Bone marrow (tissue), 2 donors: Measurements from ENCODE around the gene MAP3K5.
"Not testable (repeated sequence)": the region's sequence is repeated elsewhere in the genome, so short reads cannot be mapped to it uniquely, and the experiment has no call there.

Experiments
- DNase-seq, 2 donors: peaks; one replicate each; lab custom pipeline; 2025; lab: John Stamatoyannopoulos, UW

Gene MAP3K5

GRCh38 chr6:136609873-136610706, 182.2 kb downstream of the MAP3K5 start:
- peak; percentile 20 to 81 for DNase-seq

GRCh38 chr6:136608991-136609390, 183.3 kb downstream of the MAP3K5 start:
- no peak for DNase-seq

- DNase-seq, result peak; percentile 16 to 30
These were observed 184.1 kb downstream of the MAP3K5 start for GRCh38 chr6:136607932-136608772.

- DNase-seq, result no peak
These were observed 184.9 kb downstream of the MAP3K5 start for GRCh38 chr6:136607204-136607931.

GRCh38 chr6:136604928-136605510, 187.3 kb downstream of the MAP3K5 start:
- DNase-seq, result no peak

GRCh38 chr6:136604328-136604825, 187.9 kb downstream of the MAP3K5 start:
- no peak for DNase-seq

- no peak for DNase-seq
These were observed 191.5 kb downstream of the MAP3K5 start for GRCh38 chr6:136600818-136601217.

- DNase-seq, result no peak
These were observed 192.8 kb downstream of the MAP3K5 start for GRCh38 chr6:136599329-136600011.

GRCh38 chr6:136598048-136598447, 194.2 kb downstream of the MAP3K5 start:
- no peak for DNase-seq

GRCh38 chr6:136594671-136595070, 197.6 kb downstream of the MAP3K5 start:
- no peak for DNase-seq

GRCh38 chr6:136593748-136594490, 198.4 kb downstream of the MAP3K5 start:
- DNase-seq, result peak; percentile 18 to 93

GRCh38 chr6:136592930-136593673, 199.2 kb downstream of the MAP3K5 start:
- peak in 1 of 2 donors; percentile 23 for DNase-seq

GRCh38 chr6:136591617-136592016, 200.7 kb downstream of the MAP3K5 start:
- no peak for DNase-seq

GRCh38 chr6:136590846-136591245, 201.4 kb downstream of the MAP3K5 start:
- DNase-seq, result not testable (repeated sequence)

GRCh38 chr6:136587527-136587926, 204.8 kb downstream of the MAP3K5 start:
- no peak for DNase-seq

- no peak for DNase-seq
These were observed 206.0 kb downstream of the MAP3K5 start for GRCh38 chr6:136586295-136586694.

- DNase-seq, result not testable (repeated sequence)
These were observed 206.8 kb downstream of the MAP3K5 start for GRCh38 chr6:136585523-136585922.

- DNase-seq, result not testable (repeated sequence)
These were observed 208.0 kb downstream of the MAP3K5 start for GRCh38 chr6:136584290-136584689.

- peak in 1 of 2 donors; percentile 5 for DNase-seq
These were observed 209.4 kb downstream of the MAP3K5 start for GRCh38 chr6:136582711-136583471.
